ENCODE data around the gene FEZF1. TPM values are rescaled to one million over a fixed set of nuclear protein-coding genes. Genes with fewer than 3 reads are reported as not detected.

FEZF1 gene
- total RNA-seq, 3 donors from 2014 or later (not counting 1 experiment from before 2014, with no cell fraction given): not detected

GRCh38 chr7:122260336-122260735 lies 44.2 kb downstream of the FEZF1 start:
- H3K4me1 ChIP-seq (ENCODE audit: control insufficient read depth, insufficient read depth, low read length): no peaks in the 10 kb centered on the region
- no peak for DNase-seq
- 50% methylated on average over 1 of the region's 2 CpGs for WGBS (ENCODE audit: insufficient coverage)
- H3K36me3 Mint-ChIP-seq: no peaks in the 10 kb centered on the region
- no peak overlapping the region for H3K27ac ChIP-seq (ENCODE audit: low read length)
- no peak for ATAC-seq
- no peak overlapping the region for H3K27ac Mint-ChIP-seq
- no peaks in the 10 kb centered on the region for H3K27me3 ChIP-seq (ENCODE audit: control insufficient read depth, insufficient read depth, low read length)
- no peaks in the 10 kb centered on the region for H3K4me1 Mint-ChIP-seq
- no peak overlapping the region for H3K4me3 Mint-ChIP-seq
- no peaks in the 10 kb centered on the region for H3K9me3 ChIP-seq (ENCODE audit: control insufficient read depth, insufficient read depth, low read length)
- H3K36me3 ChIP-seq (ENCODE audit: control insufficient read depth, insufficient read depth, low read length): no peaks in the 10 kb centered on the region
- intact Hi-C loops (cut with micrococcal nuclease): no loop called here
- H3K27me3 Mint-ChIP-seq (ENCODE audit: low read depth in 2 of 2): no peaks in the 10 kb centered on the region
- TF ChIP-seq CTCF (IDR thresholded peaks at IDR 0.05): no peak
- H3K4me3 ChIP-seq (ENCODE audit: low read length): no peak overlapping the region
- peaks cover 5 to 11% of the 10 kb centered on the region in 2 donors for H3K9me3 Mint-ChIP-seq

- H3K9me3 ChIP-seq (ENCODE audit: control insufficient read depth, insufficient read depth, low read length): no peaks in the 10 kb centered on the region
- no peak overlapping the region for H3K4me3 Mint-ChIP-seq
- no peaks in the 10 kb centered on the region for H3K4me1 ChIP-seq (ENCODE audit: control insufficient read depth, insufficient read depth, low read length)
- TF ChIP-seq CTCF (IDR thresholded peaks at IDR 0.05): no peak
- no peaks in the 10 kb centered on the region for H3K4me1 Mint-ChIP-seq
- no peak for DNase-seq
- H3K27me3 ChIP-seq (ENCODE audit: control insufficient read depth, insufficient read depth, low read length): no peaks in the 10 kb centered on the region
- intact Hi-C loops (cut with micrococcal nuclease): no loop called here
- H3K36me3 ChIP-seq (ENCODE audit: control insufficient read depth, insufficient read depth, low read length): no peaks in the 10 kb centered on the region
- no peak overlapping the region for H3K27ac Mint-ChIP-seq
- peaks cover 3 to 11% of the 10 kb centered on the region in 2 donors for H3K9me3 Mint-ChIP-seq
- H3K27ac ChIP-seq (ENCODE audit: low read length): no peak overlapping the region
- no peak for ATAC-seq
- WGBS (ENCODE audit: insufficient coverage): 60% methylated on average over 1 of the region's 2 CpGs
- no peaks in the 10 kb centered on the region for H3K36me3 Mint-ChIP-seq
- no peak overlapping the region for H3K4me3 ChIP-seq (ENCODE audit: low read length)
- H3K27me3 Mint-ChIP-seq (ENCODE audit: low read depth in 2 of 2): no peaks in the 10 kb centered on the region
These were observed 45.6 kb downstream of the FEZF1 start for GRCh38 chr7:122258971-122259370.

GRCh38 chr7:122257056-122257455 lies 47.5 kb downstream of the FEZF1 start:
- Mint-ChIP-seq H3K4me3 (no peak overlapping the region), H3K27ac (no peak overlapping the region), H3K27me3 (ENCODE audit: low read depth in 2 of 2) (no peaks in the 10 kb centered on the region), H3K36me3 (no peaks in the 10 kb centered on the region), H3K9me3 (peaks cover 2 to 9% of the 10 kb centered on the region in 2 donors), H3K4me1 (no peaks in the 10 kb centered on the region)
- intact Hi-C loops (cut with micrococcal nuclease): no loop called here
- H3K27ac ChIP-seq (ENCODE audit: low read length): no peak overlapping the region
- H3K36me3 ChIP-seq (ENCODE audit: control insufficient read depth, insufficient read depth, low read length): no peaks in the 10 kb centered on the region
- no peak overlapping the region for H3K4me3 ChIP-seq (ENCODE audit: low read length)
- no peaks in the 10 kb centered on the region for H3K4me1 ChIP-seq (ENCODE audit: control insufficient read depth, insufficient read depth, low read length)
- H3K9me3 ChIP-seq (ENCODE audit: control insufficient read depth, insufficient read depth, low read length): no peaks in the 10 kb centered on the region
- ATAC-seq: no peak
- H3K27me3 ChIP-seq (ENCODE audit: control insufficient read depth, insufficient read depth, low read length): no peaks in the 10 kb centered on the region
- TF ChIP-seq CTCF (IDR thresholded peaks at IDR 0.05): no peak
- no peak for DNase-seq
- WGBS (ENCODE audit: insufficient coverage): 55% methylated on average over 1 of the region's 1 CpG

GRCh38 chr7:122256046-122256445 lies 48.5 kb downstream of the FEZF1 start:
- DNase-seq: no peak
- Histone ChIP-seq H3K36me3 (ENCODE audit: control insufficient read depth, insufficient read depth, low read length) (no peaks in the 10 kb centered on the region), H3K4me3 (ENCODE audit: low read length) (no peak overlapping the region), H3K4me1 (ENCODE audit: control insufficient read depth, insufficient read depth, low read length) (no peaks in the 10 kb centered on the region), H3K27me3 (ENCODE audit: control insufficient read depth, insufficient read depth, low read length) (no peaks in the 10 kb centered on the region), H3K27ac (ENCODE audit: low read length) (no peak overlapping the region), H3K9me3 (ENCODE audit: control insufficient read depth, insufficient read depth, low read length) (no peaks in the 10 kb centered on the region)
- intact Hi-C loops (cut with micrococcal nuclease): no loop called here
- TF ChIP-seq CTCF (IDR thresholded peaks at IDR 0.05): no peak
- WGBS (ENCODE audit: insufficient coverage): 88% methylated on average over 1 of the region's 1 CpG
- H3K4me3 Mint-ChIP-seq: no peak overlapping the region
- H3K36me3 Mint-ChIP-seq: no peaks in the 10 kb centered on the region
- H3K27ac Mint-ChIP-seq: no peak overlapping the region
- no peak for ATAC-seq
- H3K4me1 Mint-ChIP-seq: no peaks in the 10 kb centered on the region
- H3K9me3 Mint-ChIP-seq: peaks cover 0 to 5% of the 10 kb centered on the region in 2 donors
- no peaks in the 10 kb centered on the region for H3K27me3 Mint-ChIP-seq (ENCODE audit: low read depth in 2 of 2)
